Astrocyte (in vitro differentiated cells and primary cell): Measurements from ENCODE around the gene UGT1A7.

ENCODE experiments used
- CTCF ChIP-seq: IDR thresholded peaks from 2 replicates; pipeline ENCODE4 v1.5.1; 2011; ENCODE audit warnings: low read depth, mild to moderate bottlenecking, inconsistent platforms, low read length, moderate library complexity; ENCODE audit not compliant: insufficient read depth
- EZH2 ChIP-seq: IDR thresholded peaks from 2 replicates; pipeline ENCODE4 v1.6.1; 2012; ENCODE audit warnings: mild to moderate bottlenecking, low read length, inconsistent platforms; ENCODE audit not compliant: insufficient read depth

- no peak for TF ChIP-seq CTCF
- no peak for TF ChIP-seq EZH2
Observed at GRCh38 chr2:233706720-233707119, 25.0 kb downstream of the UGT1A7 start.
